NOMO-1 (cell line): Measurements from ENCODE around the gene AIMP1.
"Not testable (repeated sequence)": the region's sequence is repeated elsewhere in the genome, so short reads cannot be mapped to it uniquely, and the experiment has no call there.

Experiments
- DNase-seq, 2 experiments: peaks; one replicate each; lab custom pipeline; 2025; ENCODE audit not compliant: unreplicated experiment in 2 of 2; lab: John Stamatoyannopoulos, UW

AIMP1 gene

DNA sequence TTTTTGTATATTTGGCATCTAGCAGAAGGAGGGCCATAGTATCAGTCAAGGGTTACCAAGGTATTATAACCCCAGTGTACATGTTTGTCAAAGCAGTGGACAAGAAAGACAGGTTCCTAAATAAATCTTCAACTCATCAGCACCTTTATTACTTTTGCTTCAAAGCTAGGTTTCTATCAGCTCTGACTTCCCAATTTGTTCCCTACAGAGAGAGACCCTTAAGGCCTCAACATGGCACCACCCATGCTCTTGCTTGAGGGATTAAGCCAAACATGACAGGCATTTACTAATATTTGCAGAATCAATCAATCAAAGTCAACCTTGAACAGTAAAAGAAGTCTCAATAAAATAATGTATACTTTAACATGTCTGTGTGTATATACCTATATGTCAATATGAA, 9.8 kb upstream of the AIMP1 start:
- DNase-seq, result no peak

DNA sequence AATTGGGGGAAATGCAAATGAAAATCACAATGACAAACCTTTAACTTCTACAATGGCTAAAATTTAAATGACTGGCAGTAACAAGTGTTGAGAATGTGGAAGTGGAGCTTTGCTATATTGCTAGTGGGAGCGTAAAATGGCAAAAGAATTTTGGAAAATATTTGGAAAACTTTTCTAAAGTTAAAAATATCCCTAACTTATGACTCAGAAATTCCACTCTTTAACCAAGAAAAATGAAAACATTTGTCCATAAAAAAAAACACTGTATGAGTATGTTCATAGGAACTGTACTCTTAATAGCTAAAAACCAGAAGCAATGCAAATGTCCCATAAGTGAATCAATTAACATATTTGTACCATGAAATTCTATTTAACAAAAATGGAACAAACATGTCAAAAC, 4.0 kb upstream of the AIMP1 start:
- no peak for DNase-seq

GRCh38 chr4:106312997-106313522, 3.3 kb upstream of the AIMP1 start:
- no peak for DNase-seq

DNA sequence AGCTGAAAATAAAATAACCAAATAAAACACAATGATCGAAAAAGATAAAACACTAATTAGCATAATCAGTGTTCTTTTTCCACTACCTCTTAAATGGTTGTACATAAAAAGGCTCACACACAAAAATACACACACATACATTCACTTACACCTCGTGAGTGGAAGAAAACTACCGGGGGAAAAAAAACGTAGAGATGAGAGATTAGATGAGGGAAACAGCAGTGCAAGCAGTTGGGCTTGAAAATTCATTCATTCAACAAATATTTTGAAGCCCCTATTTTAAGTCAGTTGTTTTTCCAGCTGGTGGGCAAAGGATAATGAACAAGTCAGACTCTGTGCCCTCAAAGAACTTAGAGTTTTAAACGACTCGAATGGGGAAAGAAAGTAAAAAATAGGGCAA, 1.4 kb upstream of the AIMP1 start:
- no peak for DNase-seq

- DNase-seq, result peak; percentile 45 to 50
Observed at GRCh38 chr4:106315476-106315967, 828 bp upstream of the AIMP1 start.

DNA sequence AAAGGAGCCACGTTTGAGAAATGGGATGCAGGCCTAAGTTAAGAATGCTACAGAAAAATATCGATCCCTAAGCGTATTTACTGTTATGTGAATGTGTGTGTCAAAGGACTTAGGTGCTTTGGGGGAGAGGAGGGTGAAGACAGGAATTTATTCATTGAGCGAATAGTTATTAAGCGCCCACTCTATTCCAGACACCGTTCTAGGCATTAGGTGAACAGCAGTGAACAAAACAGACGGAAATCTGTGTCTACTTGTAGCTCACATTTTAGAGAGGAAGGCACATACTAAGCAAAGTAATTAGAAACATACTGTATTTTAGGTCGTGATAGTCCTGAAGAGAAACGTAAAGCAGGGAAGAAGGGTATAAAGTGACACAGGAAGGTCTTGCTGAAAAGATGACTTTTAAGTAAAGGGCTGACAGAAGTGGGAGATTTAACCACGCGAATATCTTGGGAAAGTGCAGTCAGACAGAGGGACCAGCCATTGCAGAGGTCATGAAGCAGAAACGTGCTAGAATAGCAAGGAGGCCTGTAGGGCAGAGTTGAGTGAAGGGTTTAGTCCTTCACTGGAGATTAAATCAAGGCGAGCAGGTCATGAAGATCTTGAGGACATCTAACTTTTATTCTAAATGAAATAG, 541 bp downstream of the AIMP1 start:
- DNase-seq, result peak in 1 of 2 experiments; percentile 49

- no peak for DNase-seq
Observed at GRCh38 chr4:106317815-106318214, 1.5 kb downstream of the AIMP1 start.

DNA sequence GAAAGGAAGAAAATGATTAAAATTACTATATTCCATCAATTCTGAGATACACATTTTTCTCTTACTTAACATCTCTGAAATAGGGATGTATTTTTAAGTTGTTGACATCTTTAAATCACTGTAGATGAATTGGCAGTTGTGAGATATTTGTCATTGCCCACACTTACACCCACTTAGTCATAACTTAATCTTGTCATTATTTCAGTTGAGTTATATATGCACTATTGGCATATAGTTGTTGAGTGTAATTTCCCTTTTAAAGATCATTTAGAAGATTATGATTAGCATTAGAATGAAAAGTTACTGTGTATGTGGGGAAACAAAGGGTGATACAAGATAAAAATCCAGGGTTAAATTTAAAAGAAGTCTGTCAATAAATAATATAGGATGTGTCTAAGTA, 2.2 kb downstream of the AIMP1 start:
- DNase-seq, result no peak

DNA sequence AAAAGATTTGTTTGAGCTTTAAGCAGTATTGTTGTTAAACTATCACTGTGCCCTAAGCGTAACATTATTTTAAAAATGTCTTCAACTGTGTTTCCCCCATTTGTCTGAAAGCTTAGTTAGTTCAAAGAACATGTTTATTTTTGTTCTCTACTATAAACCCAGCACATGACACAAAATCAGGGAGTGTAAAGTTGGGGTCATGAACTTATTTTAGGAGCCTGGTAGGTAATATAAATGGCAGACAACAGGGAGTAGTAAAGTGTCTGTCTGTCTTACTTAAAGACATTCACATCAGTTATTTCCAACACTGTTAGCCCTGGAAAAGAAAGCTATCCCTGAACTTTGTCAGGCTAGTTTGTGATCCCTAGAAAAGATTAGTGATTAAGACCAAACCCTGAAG, 3.9 kb downstream of the AIMP1 start:
- DNase-seq, result no peak

- DNase-seq, result not testable (repeated sequence)
Observed at GRCh38 chr4:106321168-106321567, 4.8 kb downstream of the AIMP1 start.

- DNase-seq, result not testable (repeated sequence)
Observed at GRCh38 chr4:106321814-106322213, 5.5 kb downstream of the AIMP1 start.

- DNase-seq, result no peak
Observed at GRCh38 chr4:106323119-106323518, 6.8 kb downstream of the AIMP1 start.

DNA sequence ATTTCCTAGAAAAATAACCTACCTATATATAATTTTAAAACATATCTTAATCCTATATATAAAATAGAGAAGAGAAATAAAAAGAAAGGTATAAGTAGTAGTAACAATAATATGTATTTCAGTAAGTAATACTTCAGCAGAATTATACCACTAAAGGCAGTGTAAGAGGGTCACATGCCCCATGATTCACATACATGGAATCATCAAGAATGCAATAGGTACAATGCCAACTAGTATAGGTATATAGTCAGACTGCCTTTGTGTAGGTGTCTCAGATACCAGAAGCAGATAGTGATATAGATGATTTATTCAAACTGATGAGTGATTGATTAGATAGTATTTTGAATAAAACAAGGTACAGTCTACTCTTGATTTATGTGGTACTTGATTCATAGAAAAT, 9.4 kb downstream of the AIMP1 start:
- no peak for DNase-seq

DNA sequence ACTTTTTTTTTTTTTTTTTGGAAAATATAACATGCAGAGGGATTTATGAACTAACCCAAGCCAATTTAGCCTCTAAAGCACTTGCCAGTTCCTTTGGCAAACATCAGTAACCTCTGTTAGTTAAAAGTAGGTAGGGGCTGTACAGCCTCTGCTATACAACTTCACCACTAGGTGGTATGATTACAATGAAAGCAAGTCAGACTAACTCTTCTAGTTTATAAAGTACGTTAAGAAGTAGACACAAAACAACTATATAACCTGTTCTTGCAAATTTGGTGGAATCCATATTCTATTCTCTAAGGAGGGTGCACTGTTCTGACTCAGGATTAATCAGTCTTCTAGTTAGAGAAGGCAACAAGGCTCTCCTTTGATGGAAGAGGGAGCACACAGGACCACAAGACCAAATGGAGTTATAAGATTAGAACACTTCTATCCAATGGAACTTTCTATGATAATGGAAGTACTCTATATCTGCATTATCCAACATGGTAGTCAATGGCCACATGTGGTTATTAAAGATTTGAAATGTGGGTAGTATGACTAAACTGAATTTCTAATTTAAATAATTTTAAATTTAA, 12.8 kb downstream of the AIMP1 start:
- peak in 1 of 2 experiments; percentile 24 for DNase-seq

- DNase-seq, result no peak
Observed at GRCh38 chr4:106333186-106333585, 16.8 kb downstream of the AIMP1 start.

DNA sequence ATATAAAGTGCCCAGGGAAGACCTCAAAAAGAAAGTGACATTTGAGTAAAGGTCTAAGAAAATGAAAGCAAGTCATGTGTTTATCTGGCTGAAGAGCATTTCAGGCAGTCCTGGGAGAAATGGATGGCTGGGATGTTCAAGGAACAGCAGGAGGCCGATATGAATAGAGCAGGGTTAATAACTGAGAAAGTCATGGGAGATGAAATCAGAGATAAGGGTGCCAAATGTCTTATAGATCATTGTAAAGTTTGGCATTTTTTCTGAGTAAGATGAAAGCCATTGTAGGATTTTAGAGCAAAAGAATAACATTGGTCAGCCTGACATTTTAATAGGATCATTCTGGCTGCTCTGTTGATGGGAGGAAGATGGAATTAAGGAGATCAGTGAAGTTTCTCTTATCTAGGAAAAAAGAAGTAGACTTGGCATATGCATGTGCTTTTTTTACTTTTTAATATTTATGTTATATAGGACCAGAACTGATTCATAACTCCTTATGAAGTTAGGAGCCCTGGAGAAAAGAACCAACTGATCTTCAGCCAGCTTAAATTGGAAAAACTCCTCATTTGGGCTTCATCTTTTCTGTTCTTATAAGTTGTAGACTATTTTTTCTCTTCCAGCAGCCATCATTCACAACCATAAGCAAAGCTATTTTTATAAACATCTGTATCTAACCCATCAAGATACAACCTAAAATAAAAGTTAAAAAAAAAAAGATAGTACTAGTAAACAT, 18.6 kb downstream of the AIMP1 start:
- DNase-seq, result no peak

DNA sequence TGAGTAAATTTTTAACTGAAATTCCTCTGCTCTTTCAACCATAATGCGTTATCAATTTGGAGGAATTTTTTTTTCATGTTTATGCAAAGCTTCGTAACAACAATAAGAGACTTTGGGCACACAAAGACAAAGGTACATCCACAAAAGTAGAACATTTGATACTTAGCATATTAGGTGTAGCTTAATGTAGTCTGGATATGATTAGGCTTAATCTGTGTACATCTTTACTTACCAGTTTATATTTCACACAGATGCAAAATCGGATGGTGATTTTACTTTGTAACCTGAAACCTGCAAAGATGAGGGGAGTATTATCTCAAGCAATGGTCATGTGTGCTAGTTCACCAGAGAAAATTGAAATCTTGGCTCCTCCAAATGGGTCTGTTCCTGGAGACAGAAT, 20.3 kb downstream of the AIMP1 start:
- DNase-seq, result no peak

DNA sequence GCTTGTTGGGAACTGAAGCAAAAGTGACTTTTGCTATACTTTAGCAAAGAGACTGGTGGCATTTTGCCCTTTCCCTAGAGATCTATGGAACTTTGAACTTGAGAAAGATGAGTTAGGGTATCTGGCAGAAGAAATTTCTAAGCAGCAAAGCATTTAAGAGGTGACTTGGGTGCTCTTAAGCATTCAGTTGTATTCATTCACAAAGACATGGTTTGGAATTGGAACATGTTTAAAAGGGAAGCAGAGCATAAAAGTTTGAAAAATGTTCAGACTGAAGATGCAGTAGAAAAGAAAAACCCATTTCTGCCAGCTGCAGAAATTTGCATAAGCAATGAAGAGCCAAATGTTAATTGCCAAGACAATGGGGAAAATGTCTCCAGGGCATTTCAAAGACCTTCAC, 21.6 kb downstream of the AIMP1 start:
- no peak for DNase-seq

- no peak for DNase-seq
Observed at GRCh38 chr4:106338671-106339070, 22.3 kb downstream of the AIMP1 start.

DNA sequence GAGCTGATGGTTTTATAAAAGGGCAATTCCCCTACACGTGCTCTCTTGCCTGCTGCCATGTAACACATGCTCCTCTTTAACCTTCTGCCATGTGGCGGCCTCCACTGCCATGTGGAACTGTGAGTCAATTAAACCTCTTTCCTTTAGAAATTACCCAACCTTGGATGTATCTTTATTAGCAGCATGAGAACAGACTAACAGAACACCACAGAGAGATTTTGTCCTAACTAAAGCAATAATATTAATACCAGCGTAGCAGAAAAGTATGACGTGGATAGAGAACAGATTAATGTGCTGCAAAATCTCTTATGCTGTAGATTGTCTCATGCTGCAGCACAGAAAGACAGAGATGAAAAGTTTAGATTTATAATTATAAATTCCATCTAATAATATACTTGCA, 23.1 kb downstream of the AIMP1 start:
- DNase-seq, result no peak

DNA sequence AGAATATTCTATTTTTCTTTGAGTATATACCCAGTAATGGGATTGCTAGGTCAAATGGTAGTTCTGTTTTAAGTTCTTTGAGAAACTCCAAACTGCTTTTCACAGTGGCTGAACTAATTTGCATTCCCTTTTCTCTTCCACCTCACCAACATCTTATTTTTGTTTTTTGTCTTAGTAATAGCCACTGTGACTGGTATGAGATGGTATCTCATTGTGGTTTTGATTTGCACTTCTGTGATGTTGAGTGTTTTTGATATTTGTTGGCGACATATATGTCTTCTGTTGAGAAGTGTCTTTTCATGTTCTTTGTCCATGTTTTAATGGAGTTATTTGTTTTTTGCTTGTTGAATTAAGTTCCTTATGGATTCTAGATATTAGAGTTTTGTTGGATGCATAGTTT, 24.4 kb downstream of the AIMP1 start:
- no peak for DNase-seq
